Measurements from ENCODE around the gene ANO2.

ANO2 gene

GRCh38 chr12:5624486-5625272, 320.4 kb downstream of the ANO2 start:
- no peak for TF ChIP-seq CTCF (IDR thresholded peaks at IDR 0.05; ENCODE audit: control insufficient read depth, insufficient read depth, low read depth, low read length, missing control alignments)
- no peak for DNase-seq (ENCODE audit: low read depth)
- H3K4me3 ChIP-seq (ENCODE audit: control insufficient read depth, low read depth, low read length): no peak overlapping the region

GRCh38 chr12:5623411-5623810, 321.6 kb downstream of the ANO2 start:
- TF ChIP-seq CTCF (IDR thresholded peaks at IDR 0.05; ENCODE audit: control insufficient read depth, insufficient read depth, low read depth, low read length, missing control alignments): no peak
- no peak for DNase-seq (ENCODE audit: low read depth)
- no peak overlapping the region for H3K4me3 ChIP-seq (ENCODE audit: control insufficient read depth, low read depth, low read length)

- TF ChIP-seq CTCF (IDR thresholded peaks at IDR 0.05; ENCODE audit: control insufficient read depth, insufficient read depth, low read depth, low read length, missing control alignments): no peak
- H3K4me3 ChIP-seq (ENCODE audit: control insufficient read depth, low read depth, low read length): no peak overlapping the region
- no peak for DNase-seq (ENCODE audit: low read depth)
These were observed 322.8 kb downstream of the ANO2 start for GRCh38 chr12:5622280-5622679.

- no peak overlapping the region for H3K4me3 ChIP-seq (ENCODE audit: control insufficient read depth, low read depth, low read length)
- DNase-seq (ENCODE audit: low read depth): no peak
- no peak for TF ChIP-seq CTCF (IDR thresholded peaks at IDR 0.05; ENCODE audit: control insufficient read depth, insufficient read depth, low read depth, low read length, missing control alignments)
These were observed 323.7 kb downstream of the ANO2 start for GRCh38 chr12:5621329-5621728.

- no peak for TF ChIP-seq CTCF (IDR thresholded peaks at IDR 0.05; ENCODE audit: control insufficient read depth, insufficient read depth, low read depth, low read length, missing control alignments)
- no peak overlapping the region for H3K4me3 ChIP-seq (ENCODE audit: control insufficient read depth, low read depth, low read length)
- no peak for DNase-seq (ENCODE audit: low read depth)
These were observed 324.2 kb downstream of the ANO2 start for GRCh38 chr12:5620896-5621295.

GRCh38 chr12:5619628-5620027, 325.4 kb downstream of the ANO2 start:
- no peak overlapping the region for H3K4me3 ChIP-seq (ENCODE audit: control insufficient read depth, low read depth, low read length)
- DNase-seq (ENCODE audit: low read depth): no peak
- no peak for TF ChIP-seq CTCF (IDR thresholded peaks at IDR 0.05; ENCODE audit: control insufficient read depth, insufficient read depth, low read depth, low read length, missing control alignments)
